GM21825 (cell line): Measurements from ENCODE around the gene GNA12.

Experiments
- ATAC-seq: cut with Tn5 transposase; IDR thresholded peaks from one replicate; pipeline ENCODE4 v1.9.1; 2021; ENCODE audit warnings: mild to moderate bottlenecking, moderate library complexity; ENCODE audit not compliant: unreplicated experiment

The GNA12 gene

GRCh38 chr7:2805213-2805944, 38.7 kb downstream of the GNA12 start:
- ATAC-seq: no peak

- ATAC-seq: no peak
Observed at GRCh38 chr7:2804227-2804763, 39.8 kb downstream of the GNA12 start.

GRCh38 chr7:2803755-2804154, 40.4 kb downstream of the GNA12 start:
- ATAC-seq: no peak

GRCh38 chr7:2803342-2803692, 40.8 kb downstream of the GNA12 start:
- ATAC-seq: no peak

GRCh38 chr7:2802504-2803341, 41.4 kb downstream of the GNA12 start:
- ATAC-seq: no peak

DNA sequence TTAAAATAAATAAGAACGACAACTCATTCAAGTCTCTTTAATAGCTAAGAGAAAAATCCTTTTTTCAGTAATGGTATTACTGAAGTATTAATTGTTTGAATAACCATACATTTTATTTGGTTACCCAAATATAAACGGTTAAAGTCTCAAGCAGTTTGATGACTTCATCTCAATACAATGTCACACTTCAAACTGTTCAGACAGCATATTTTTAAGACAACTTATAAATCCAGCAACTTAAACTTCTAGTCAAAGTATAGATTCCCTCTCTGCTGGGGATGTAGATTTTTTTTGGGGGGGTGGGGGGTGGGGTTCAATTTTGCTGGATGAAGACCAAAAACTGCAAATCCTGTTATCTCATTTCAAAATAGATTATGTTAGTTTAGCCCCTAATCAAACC, 42.0 kb downstream of the GNA12 start:
- ATAC-seq: no peak

GRCh38 chr7:2800931-2801688, 43.0 kb downstream of the GNA12 start:
- ATAC-seq: no peak

- ATAC-seq: no peak
Observed at GRCh38 chr7:2800220-2800930, 43.7 kb downstream of the GNA12 start.

DNA sequence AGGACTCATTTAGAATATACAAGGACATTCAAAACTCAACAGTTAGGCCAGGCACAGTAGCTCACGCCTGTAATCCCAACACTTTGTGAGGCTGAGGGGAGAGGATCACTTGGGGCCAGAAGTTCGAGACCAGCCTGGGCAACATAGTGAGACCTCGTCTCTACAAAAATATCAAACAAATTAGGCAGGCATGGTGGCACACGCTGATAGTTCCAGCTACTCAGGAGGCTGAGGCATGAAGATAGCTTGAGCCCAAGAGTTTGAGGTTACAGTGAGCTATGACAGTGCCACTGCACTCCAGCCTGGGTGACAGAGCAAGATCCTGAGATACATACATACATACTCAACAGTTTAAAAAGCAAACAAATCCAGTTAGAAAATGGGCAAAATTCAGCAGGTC, 44.9 kb downstream of the GNA12 start:
- no peak for ATAC-seq

GRCh38 chr7:2798669-2799068, 45.4 kb downstream of the GNA12 start:
- ATAC-seq: no peak

DNA sequence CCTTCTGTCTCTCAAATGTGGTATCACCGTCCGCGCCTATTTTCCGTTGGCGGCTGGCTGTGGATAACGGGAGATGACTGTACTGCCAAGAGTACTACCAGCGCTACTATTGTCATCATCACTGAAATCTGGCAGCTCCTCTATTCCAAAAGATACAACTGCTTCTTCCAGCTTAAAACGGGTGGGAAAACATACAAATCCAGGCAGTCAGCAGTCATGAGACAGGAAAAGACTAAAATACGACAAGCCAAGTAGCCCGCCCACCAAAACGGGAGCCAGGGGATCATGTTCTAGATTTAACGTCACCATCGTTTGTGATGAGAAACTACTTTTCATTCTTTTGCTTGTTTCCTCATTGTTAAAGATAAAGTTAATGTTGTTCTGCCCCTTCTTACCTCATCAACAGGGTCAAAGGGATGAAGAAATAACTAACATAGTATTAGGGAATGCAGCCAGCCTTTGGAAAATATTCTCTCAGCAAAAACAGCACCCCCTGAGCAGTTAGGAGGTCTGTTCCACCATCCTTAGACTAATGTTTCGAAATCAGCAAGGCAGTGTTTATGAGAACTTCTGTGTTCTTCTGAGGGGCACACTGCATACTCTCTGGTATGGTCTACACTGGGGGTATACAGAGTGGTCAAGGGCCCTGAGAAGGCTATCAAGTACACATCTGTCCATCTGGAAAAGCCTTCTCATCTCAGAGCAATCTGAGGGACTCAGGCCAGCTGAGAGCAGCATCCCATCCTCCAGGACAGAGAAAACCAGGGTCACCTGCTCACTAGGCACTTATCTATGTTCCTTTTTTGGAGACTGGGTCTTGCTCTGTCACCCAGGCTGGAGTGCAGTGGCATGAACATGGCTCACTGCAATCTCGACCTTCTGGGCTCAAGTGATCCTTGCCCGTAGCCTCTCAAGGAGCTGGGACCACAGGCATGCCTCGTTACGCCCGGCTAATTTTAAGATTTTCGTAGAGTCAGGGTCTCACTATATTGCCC, 47.5 kb downstream of the GNA12 start:
- no peak for ATAC-seq

- no peak for ATAC-seq
Observed at GRCh38 chr7:2795906-2796305, 48.2 kb downstream of the GNA12 start.

DNA sequence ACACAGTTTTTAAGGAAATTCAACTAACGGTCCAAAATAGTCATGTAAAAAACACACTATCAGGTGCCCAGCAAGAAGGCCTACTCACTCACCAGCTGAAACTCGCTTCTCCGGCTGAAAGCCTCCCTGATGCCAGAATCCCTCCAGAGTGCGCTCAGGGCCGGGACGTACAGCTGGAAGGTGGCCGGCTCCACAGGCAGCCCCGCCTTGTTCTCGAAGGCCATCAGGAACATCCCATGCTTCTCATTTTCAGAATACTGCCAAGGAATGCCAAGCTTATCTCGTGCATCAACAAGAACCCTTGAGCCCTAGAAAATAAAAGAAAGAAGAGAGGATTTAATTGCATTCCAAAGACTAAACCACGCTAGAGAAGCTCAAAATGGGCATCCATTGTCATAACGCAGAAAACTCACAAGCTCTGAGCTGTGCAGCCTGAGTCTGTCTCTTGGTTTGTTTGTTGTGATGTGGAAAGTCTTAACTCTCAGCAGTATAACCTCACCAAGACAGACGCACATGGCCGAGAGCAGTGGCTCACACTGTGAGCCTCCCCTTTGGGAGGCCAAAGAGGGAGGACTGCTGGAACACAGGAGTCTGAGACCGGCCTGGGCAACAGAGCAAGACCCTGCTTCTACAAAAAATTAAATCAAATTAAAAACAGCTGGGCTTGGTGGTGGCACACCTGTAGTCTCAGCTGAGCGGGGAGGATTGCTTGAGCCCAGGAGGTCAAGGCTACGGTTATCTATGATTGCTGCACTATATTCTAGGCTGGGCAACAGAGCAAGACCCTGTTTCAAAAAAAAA, 49.1 kb downstream of the GNA12 start:
- ATAC-seq: no peak

GRCh38 chr7:2792856-2793487, 51.1 kb downstream of the GNA12 start:
- no peak for ATAC-seq

DNA sequence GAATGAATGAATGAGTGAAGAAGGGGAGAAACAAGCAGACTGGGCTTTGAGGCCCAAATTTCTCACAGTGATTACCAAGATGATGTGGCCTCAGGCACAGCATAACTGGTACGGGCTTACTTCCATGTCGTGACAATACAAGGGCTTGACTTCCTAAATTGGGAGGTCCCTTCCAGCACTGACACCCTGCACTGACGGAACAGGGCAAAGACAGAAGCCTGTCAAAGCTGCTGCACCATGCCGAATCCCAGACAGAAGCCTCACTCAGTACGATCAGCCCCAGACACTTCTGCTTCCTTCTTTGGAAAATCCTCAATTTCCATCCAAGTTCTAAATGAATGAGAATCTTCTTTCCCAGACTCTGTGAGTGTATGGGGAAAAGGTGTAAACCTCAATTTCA, 51.9 kb downstream of the GNA12 start:
- ATAC-seq: no peak

GRCh38 chr7:2791390-2791789, 52.7 kb downstream of the GNA12 start:
- ATAC-seq: no peak

- no peak for ATAC-seq
Observed at GRCh38 chr7:2787251-2787951, 56.7 kb downstream of the GNA12 start.
